ENCODE results near the gene ANKFY1.
A peak's percentile ranks its signal among the peaks of the same experiment; 100 is the strongest.
"Not testable (repeated sequence)": the region's sequence is repeated elsewhere in the genome, so short reads cannot be mapped to it uniquely, and the experiment has no call there.

The ANKFY1 gene

GRCh38 chr17:4258867-4259266 is 4.9 kb downstream of the ANKFY1 start:
- no peak for TF ChIP-seq CTCF (IDR thresholded peaks at IDR 0.05)
- TF ChIP-seq ZFX (IDR thresholded peaks at IDR 0.05; ENCODE audit: borderline replicate concordance) = no peak
- H3K27ac ChIP-seq = no peak overlapping the region

GRCh38 chr17:4256952-4257351 is 6.8 kb downstream of the ANKFY1 start:
- no peak for TF ChIP-seq ZFX (IDR thresholded peaks at IDR 0.05; ENCODE audit: borderline replicate concordance)
- no peak for TF ChIP-seq CTCF (IDR thresholded peaks at IDR 0.05)
- H3K27ac ChIP-seq = no peak overlapping the region

- not testable (repeated sequence) for H3K27ac ChIP-seq
Measured at GRCh38 chr17:4255271-4255670, 8.5 kb downstream of the ANKFY1 start.

GRCh38 chr17:4250887-4251286 is 12.9 kb downstream of the ANKFY1 start:
- TF ChIP-seq ZFX (IDR thresholded peaks at IDR 0.05; ENCODE audit: borderline replicate concordance) = no peak
- TF ChIP-seq CTCF (IDR thresholded peaks at IDR 0.05) = no peak
- no peak overlapping the region for H3K27ac ChIP-seq

GRCh38 chr17:4249452-4250029 is 14.2 kb downstream of the ANKFY1 start:
- TF ChIP-seq CTCF (IDR thresholded peaks at IDR 0.05) (peak; percentile 65), ZFX (IDR thresholded peaks at IDR 0.05; ENCODE audit: borderline replicate concordance) (no peak)
- H3K27ac ChIP-seq = no peak overlapping the region

- TF ChIP-seq ZFX (IDR thresholded peaks at IDR 0.05; ENCODE audit: borderline replicate concordance) (no peak), CTCF (IDR thresholded peaks at IDR 0.05) (no peak)
- peak overlapping the region; percentile 31; the same call in 1 of the 2 replicates for H3K27ac ChIP-seq
Measured at GRCh38 chr17:4248504-4249277, 15.1 kb downstream of the ANKFY1 start.

- TF ChIP-seq ZFX (IDR thresholded peaks at IDR 0.05; ENCODE audit: borderline replicate concordance) (no peak), CTCF (IDR thresholded peaks at IDR 0.05) (no peak)
- H3K27ac ChIP-seq = peak overlapping the region; percentile 31; the same call in 1 of the 2 replicates
Measured at GRCh38 chr17:4247971-4248388, 15.8 kb downstream of the ANKFY1 start.

Data from 22Rv1 (cell line).